GM06990 (cell line): ENCODE results near the gene FDXACB1.

ENCODE experiments used
- DNase-seq: peaks from one replicate; pipeline ENCODE4 v3.0.0-alpha.2; 2011; ENCODE audit not compliant: insufficient read length; ENCODE audit errors: extremely low read depth
- H3K27me3 ChIP-seq: replicated peaks from 2 replicates; pipeline ENCODE4 v1.6.0; 2011; ENCODE audit warnings: low read length; ENCODE audit not compliant: control insufficient read depth, insufficient read depth
- H3K36me3 ChIP-seq: 2 replicates; pipeline ENCODE4 v1.5.1; 2011; ENCODE audit warnings: low read length; ENCODE audit not compliant: control insufficient read depth, insufficient read depth
- H3K4me3 ChIP-seq: replicated peaks from 2 replicates; pipeline ENCODE4 v1.5.1; 2011; ENCODE audit warnings: low read depth, mild to moderate bottlenecking, control low read depth, low read length
- CTCF ChIP-seq: IDR thresholded peaks from 2 replicates; pipeline ENCODE4 v1.5.1; 2011; ENCODE audit warnings: low read length, control low read depth, mild to moderate bottlenecking, inconsistent platforms; ENCODE audit not compliant: insufficient read depth, poor library complexity, severe bottlenecking

FDXACB1 gene

GRCh38 chr11:111878849-111879636, at the start of gene FDXACB1, which contains the start of gene CFAP68:
Gene FDXACB1 (minus strand): TSS chr11:111879165. CDS start chr11:111879132, 33 bp downstream.
Gene CFAP68 (plus strand): TSS chr11:111879541. CDS start chr11:111879561, 20 bp downstream.
- DNase-seq, result peak; percentile 94
- Histone ChIP-seq H3K36me3 (peaks cover 3% of the 10 kb centered on the region; the same call in 1 of the 2 replicates), H3K27me3 (no peaks in the 10 kb centered on the region), H3K4me3 (peak within 1 kb of the TSS; percentile 87)
- peak; percentile 99 for TF ChIP-seq CTCF

GRCh38 chr11:111926505-111927391, 47.8 kb upstream of the FDXACB1 start:
- no peaks in the 10 kb centered on the region for H3K36me3 ChIP-seq
- no peak for TF ChIP-seq CTCF
- H3K4me3 ChIP-seq, result peak overlapping the region; percentile 55
- no peaks in the 10 kb centered on the region for H3K27me3 ChIP-seq
- DNase-seq, result peak; percentile 97

- DNase-seq, result no peak
- no peaks in the 10 kb centered on the region for H3K27me3 ChIP-seq
- TF ChIP-seq CTCF, result no peak
- no peaks in the 10 kb centered on the region for H3K36me3 ChIP-seq
- no peak overlapping the region for H3K4me3 ChIP-seq
Observed at GRCh38 chr11:111925953-111926352, 47.0 kb upstream of the FDXACB1 start.

- TF ChIP-seq CTCF, result no peak
- H3K36me3 ChIP-seq, result no peaks in the 10 kb centered on the region
- no peaks in the 10 kb centered on the region for H3K27me3 ChIP-seq
- H3K4me3 ChIP-seq, result no peak overlapping the region
- no peak for DNase-seq
Observed at GRCh38 chr11:111923951-111924350, 45.0 kb upstream of the FDXACB1 start.

GRCh38 chr11:111923351-111923788, 44.4 kb upstream of the FDXACB1 start:
- DNase-seq, result no peak
- H3K36me3 ChIP-seq, result no peaks in the 10 kb centered on the region
- TF ChIP-seq CTCF, result no peak
- H3K4me3 ChIP-seq, result no peak overlapping the region
- H3K27me3 ChIP-seq, result no peaks in the 10 kb centered on the region
